Upper lobe of left lung (tissue), 6 donors: ENCODE data around the gene DNPEP. TPM values are rescaled to one million over a fixed set of nuclear protein-coding genes. Genes with fewer than 3 reads are reported as not detected.

Experiments used
- ATAC-seq, 2 donors: fragments of 200-7000 bp; cut with Tn5 transposase; one replicate each; pipeline ENCODE4 v1.9.1; 2022; ENCODE audit warnings: mild to moderate bottlenecking in 2 of 2, moderate library complexity in 2 of 2; ENCODE audit not compliant: low FRiP score in 2 of 2
- DNase-seq, 2 donors: peaks; one replicate each; pipeline ENCODE4 v3.0.0-alpha.2; 2019 to 2020
- H3K27ac ChIP-seq, 4 donors: fragments of 200-600 bp; sonication (generic); one replicate each; pipeline ENCODE4 v1.5.1; 2016 to 2019
- H3K27me3 ChIP-seq, 4 donors: fragments of 200-600 bp; sonication (generic); one replicate each; pipeline ENCODE4 v1.5.1; 2017 to 2019
- H3K36me3 ChIP-seq, 4 donors: fragments of 200-600 bp; sonication (generic); one replicate each; pipeline ENCODE4 v1.5.1; 2016 to 2019
- H3K4me1 ChIP-seq, 4 donors: fragments of 200-600 bp; sonication (generic); one replicate each; pipeline ENCODE4 v1.5.1; 2018 to 2019
- H3K4me3 ChIP-seq, 4 donors: fragments of 200-600 bp; sonication (generic); one replicate each; pipeline ENCODE4 v1.5.1; 2017 to 2019; ENCODE audit warnings: mild to moderate bottlenecking in 2 of 4, moderate library complexity in 1 of 4
- H3K9me3 ChIP-seq, 4 donors: fragments of 200-600 bp; sonication (generic); one replicate each; pipeline ENCODE4 v1.5.1; 2018 to 2019
- CTCF ChIP-seq, 6 experiments: fragments of 450-650 bp in 4 of 6; fragments of 200-600 bp in 2 of 6; sonication (generic) in 2 of 6; IDR thresholded peaks; one replicate each; pipeline ENCODE4 v1.5.1; 2016 to 2019; ENCODE audit warnings: antibody characterized with exemption in 6 of 6
- EP300 ChIP-seq, 4 donors: sonication (generic); formaldehyde crosslinking; IDR thresholded peaks; one replicate each; pipeline ENCODE4 v1.5.1; 2017; ENCODE audit warnings: antibody characterized with exemption in 4 of 4, control low read depth in 2 of 4
- POLR2A ChIP-seq, 4 donors: fragments of 450-650 bp; IDR thresholded peaks; one replicate each; pipeline ENCODE4 v1.5.1; 2016 to 2017; ENCODE audit warnings: antibody characterized with exemption in 4 of 4, mild to moderate bottlenecking in 2 of 4
- POLR2AphosphoS5 ChIP-seq, 2 donors: sonication (generic); formaldehyde crosslinking; IDR thresholded peaks; one replicate each; pipeline ENCODE4 v1.5.1; 2017; ENCODE audit warnings: antibody characterized with exemption in 2 of 2
- whole genome bisulfite sequencing, 2 donors: methylation state at CpG; one replicate each; pipeline ENCODE4 v1.1.5; 2017 to 2018; 5-methylcytosine and 5-hydroxymethylcytosine counted together
- total RNA-seq, 6 donors: library from RNA; depleted of rRNA in 4 of 6; stranded (reverse); fragments of >200 nt in 4 of 6; gene quantifications; one replicate each; pipeline versions ENCODE4 v1.1.0 to v1.2.1, GENCODE V29; 2016 to 2021
- donor health status: DM: no; HTN: no; CAD: no; lungs with moderate emphysema.
- donor health status: DM: no; HTN: yes; CAD: no; lungs with severe emphysema.

DNPEP gene
- total RNA-seq, 6 donors from 2014 or later: 31.9 to 141 (median 75.1) TPM

GRCh38 chr2:219344751-219345430, 42.8 kb downstream of the DNPEP start:
- Histone ChIP-seq H3K4me1 (no peaks in the 10 kb centered on the region), H3K9me3 (no peaks in the 10 kb centered on the region), H3K27ac (no peak overlapping the region), H3K4me3 (no peak overlapping the region), H3K27me3 (no peaks in the 10 kb centered on the region), H3K36me3 (no peaks in the 10 kb centered on the region)
- WGBS, 2 donors: 37 to 39% methylated on average over 6 of the region's 6 CpGs
- peak in 1 of 2 donors; percentile 8 for ATAC-seq
- no peak for TF ChIP-seq CTCF (IDR thresholded peaks at IDR 0.05)
- TF ChIP-seq POLR2AphosphoS5 (IDR thresholded peaks at IDR 0.05): no peak
- no peak for TF ChIP-seq POLR2A (IDR thresholded peaks at IDR 0.05)
- peak in 1 of 2 donors; percentile 62 for DNase-seq

GRCh38 chr2:219335373-219335786, 52.3 kb downstream of the DNPEP start:
- Histone ChIP-seq H3K36me3 (no peaks in the 10 kb centered on the region), H3K27ac (no peak overlapping the region), H3K9me3 (peaks cover 0 to 16% (median 0%) of the 10 kb centered on the region in 4 donors), H3K27me3 (peaks cover 0 to 13% (median 5%) of the 10 kb centered on the region in 4 donors), H3K4me3 (no peak overlapping the region), H3K4me1 (no peaks in the 10 kb centered on the region)
- WGBS, 2 donors: 41 to 49% methylated on average over 3 to 5 of the region's 5 CpGs
- ATAC-seq: no peak
- TF ChIP-seq CTCF (IDR thresholded peaks at IDR 0.05) (no peak), POLR2A (IDR thresholded peaks at IDR 0.05) (no peak), POLR2AphosphoS5 (IDR thresholded peaks at IDR 0.05) (no peak), EP300 (IDR thresholded peaks at IDR 0.05) (no peak)
- DNase-seq: no peak

GRCh38 chr2:219334076-219334475, 53.6 kb downstream of the DNPEP start:
- Histone ChIP-seq H3K4me3 (no peak overlapping the region), H3K27ac (no peak overlapping the region), H3K27me3 (peaks cover 0 to 13% (median 5%) of the 10 kb centered on the region in 4 donors), H3K36me3 (no peaks in the 10 kb centered on the region), H3K4me1 (no peaks in the 10 kb centered on the region), H3K9me3 (peaks cover 0 to 16% (median 0%) of the 10 kb centered on the region in 4 donors)
- ATAC-seq (no peak), DNase-seq (no peak)
- 69 to 93% methylated on average over 2 of the region's 2 CpGs for WGBS, 2 donors
- TF ChIP-seq CTCF (IDR thresholded peaks at IDR 0.05) (no peak), POLR2A (IDR thresholded peaks at IDR 0.05) (no peak), POLR2AphosphoS5 (IDR thresholded peaks at IDR 0.05) (no peak), EP300 (IDR thresholded peaks at IDR 0.05) (no peak)

GRCh38 chr2:219332542-219332941, 55.2 kb downstream of the DNPEP start, which contains the start of gene RESP18:
Gene RESP18 (minus strand): TSS chr2:219332744.
- H3K4me1 ChIP-seq: no peaks in the 10 kb centered on the region
- peak in 1 of 2 donors; percentile 58 for DNase-seq
- H3K9me3 ChIP-seq: peaks cover 0 to 16% (median 0%) of the 10 kb centered on the region in 4 donors
- no peak for ATAC-seq
- H3K27me3 ChIP-seq: peaks cover 0 to 13% (median 5%) of the 10 kb centered on the region in 4 donors
- H3K36me3 ChIP-seq: no peaks in the 10 kb centered on the region
- no peak within 1 kb of the TSS for H3K27ac ChIP-seq
- no peak for TF ChIP-seq POLR2A (IDR thresholded peaks at IDR 0.05)
- TF ChIP-seq CTCF (IDR thresholded peaks at IDR 0.05): no peak
- no peak for TF ChIP-seq EP300 (IDR thresholded peaks at IDR 0.05)
- no peak for TF ChIP-seq POLR2AphosphoS5 (IDR thresholded peaks at IDR 0.05)
- 7% methylated on average over 23 to 24 of the region's 24 CpGs for WGBS, 2 donors
- H3K4me3 ChIP-seq: no peak within 1 kb of the TSS
